Measurements from ENCODE around the gene CRADD.
"Not testable (repeated sequence)": the region's sequence is repeated elsewhere in the genome, so short reads cannot be mapped to it uniquely, and the experiment has no call there.

CRADD gene

DNA sequence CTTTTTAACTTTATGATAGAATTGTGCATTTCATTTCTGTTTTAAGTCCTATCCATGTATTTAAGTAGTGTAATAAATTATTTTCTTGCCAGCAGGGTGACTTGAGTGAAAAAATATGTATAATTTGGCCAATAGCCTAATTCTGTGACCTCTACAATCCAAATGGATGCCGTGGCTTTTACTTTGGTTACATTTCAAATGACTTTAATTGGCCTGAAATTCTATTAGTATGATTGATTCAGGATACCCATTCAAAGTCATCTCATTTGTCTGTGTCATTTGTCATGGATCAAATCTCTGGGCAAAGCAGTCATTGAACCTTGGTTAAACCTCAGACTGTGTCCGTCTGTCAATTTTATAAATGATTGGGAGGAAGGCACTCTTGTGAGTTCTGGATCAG, 29.6 kb downstream of the CRADD start:
- H3K27ac ChIP-seq, result no peak overlapping the region
- H3K9ac ChIP-seq (ENCODE audit: insufficient read length), result no peak overlapping the region
- TF ChIP-seq FOXP2 (optimal IDR thresholded peaks at IDR 0.05; ENCODE audit: control extremely low read depth, extremely low read length, insufficient read depth) (no peak), EZH2 (IDR thresholded peaks at IDR 0.05) (no peak), POLR2AphosphoS5 (IDR thresholded peaks at IDR 0.05; ENCODE audit: borderline replicate concordance, low read depth, low read length) (no peak)
- DNase-seq (ENCODE audit: low read depth, low spot score), result no peak
- no peaks in the 10 kb centered on the region for H3K36me3 ChIP-seq (ENCODE audit: insufficient read depth, low read length)
- no peaks in the 10 kb centered on the region; the same call in 1 of the 2 replicates for H3K9me3 ChIP-seq (ENCODE audit: low read depth, low read length)
- no peak overlapping the region for H3K4me3 ChIP-seq

DNA sequence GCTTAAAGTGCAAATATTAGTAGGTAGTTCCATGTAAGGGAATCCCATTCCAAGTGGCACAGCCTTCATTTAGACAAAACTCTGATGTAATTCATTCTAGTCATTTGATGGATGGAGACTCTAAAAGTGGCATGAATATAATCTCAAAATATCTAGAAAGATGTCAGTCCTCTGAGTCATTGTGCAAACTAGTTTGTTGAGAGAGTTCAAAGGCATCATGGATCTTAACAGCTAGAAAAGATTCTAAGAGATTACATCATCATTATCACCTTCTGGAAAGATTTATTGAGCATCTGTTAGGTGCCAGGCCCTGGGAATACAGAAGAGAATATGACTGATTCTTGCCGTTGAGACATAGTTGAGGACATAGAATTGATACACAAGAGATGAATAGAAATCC, 30.7 kb downstream of the CRADD start:
- no peaks in the 10 kb centered on the region; the same call in 1 of the 2 replicates for H3K9me3 ChIP-seq (ENCODE audit: low read depth, low read length)
- no peak for TF ChIP-seq FOXP2 (optimal IDR thresholded peaks at IDR 0.05; ENCODE audit: control extremely low read depth, extremely low read length, insufficient read depth)
- no peak for TF ChIP-seq POLR2AphosphoS5 (IDR thresholded peaks at IDR 0.05; ENCODE audit: borderline replicate concordance, low read depth, low read length)
- TF ChIP-seq EZH2 (IDR thresholded peaks at IDR 0.05), result no peak
- no peaks in the 10 kb centered on the region for H3K36me3 ChIP-seq (ENCODE audit: insufficient read depth, low read length)
- no peak overlapping the region for H3K4me3 ChIP-seq
- H3K9ac ChIP-seq (ENCODE audit: insufficient read length), result no peak overlapping the region
- no peak for DNase-seq (ENCODE audit: low read depth, low spot score)
- H3K27ac ChIP-seq, result no peak overlapping the region

DNA sequence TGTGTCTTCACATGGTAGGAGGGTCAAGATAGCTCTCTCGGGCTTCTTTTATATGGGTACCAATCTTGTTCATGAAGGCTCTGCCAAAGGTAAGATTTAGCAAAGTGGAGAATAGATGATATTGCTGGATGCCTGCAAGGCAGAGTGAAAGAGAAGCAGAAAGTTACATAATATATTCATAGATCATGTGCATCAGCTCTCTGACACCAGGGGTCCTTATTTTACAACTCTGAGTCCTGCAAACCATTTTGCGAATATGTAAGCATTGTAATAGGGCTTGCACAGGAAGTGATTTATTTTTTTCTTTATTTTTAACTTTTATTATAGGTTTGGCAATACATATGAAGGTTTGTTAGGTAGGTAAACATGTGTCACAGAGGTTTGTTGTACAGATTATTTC, 31.8 kb downstream of the CRADD start:
- Histone ChIP-seq H3K36me3 (ENCODE audit: insufficient read depth, low read length) (no peaks in the 10 kb centered on the region), H3K4me3 (no peak overlapping the region), H3K27ac (no peak overlapping the region), H3K9ac (ENCODE audit: insufficient read length) (no peak overlapping the region), H3K9me3 (ENCODE audit: low read depth, low read length) (no peaks in the 10 kb centered on the region; the same call in 1 of the 2 replicates)
- TF ChIP-seq EZH2 (IDR thresholded peaks at IDR 0.05) (no peak), POLR2AphosphoS5 (IDR thresholded peaks at IDR 0.05; ENCODE audit: borderline replicate concordance, low read depth, low read length) (no peak), FOXP2 (optimal IDR thresholded peaks at IDR 0.05; ENCODE audit: control extremely low read depth, extremely low read length, insufficient read depth) (no peak)
- DNase-seq (ENCODE audit: low read depth, low spot score), result peak; percentile 14

DNA sequence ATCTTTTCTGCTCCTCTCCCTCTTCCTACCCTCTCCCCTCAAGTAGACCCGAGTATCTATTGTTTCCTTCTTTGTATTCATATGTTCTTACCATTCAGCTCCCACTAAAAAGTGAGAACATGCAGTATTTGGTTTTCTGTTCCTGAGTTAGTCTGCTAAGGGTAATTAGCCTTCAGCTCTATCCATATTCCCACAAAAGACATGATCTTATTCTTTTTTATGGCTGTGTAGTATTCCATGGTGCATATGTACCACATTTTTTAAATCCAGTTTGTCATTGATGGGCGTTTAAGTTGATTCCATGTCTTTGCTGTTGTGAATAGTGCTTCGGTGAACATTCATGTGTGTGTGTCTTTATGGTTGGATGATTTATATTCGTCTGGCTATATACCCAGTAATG, 32.2 kb downstream of the CRADD start:
- H3K27ac ChIP-seq, result no peak overlapping the region
- TF ChIP-seq POLR2AphosphoS5 (IDR thresholded peaks at IDR 0.05; ENCODE audit: borderline replicate concordance, low read depth, low read length) (no peak), FOXP2 (optimal IDR thresholded peaks at IDR 0.05; ENCODE audit: control extremely low read depth, extremely low read length, insufficient read depth) (no peak), EZH2 (IDR thresholded peaks at IDR 0.05) (no peak)
- no peaks in the 10 kb centered on the region for H3K36me3 ChIP-seq (ENCODE audit: insufficient read depth, low read length)
- no peak for DNase-seq (ENCODE audit: low read depth, low spot score)
- no peak overlapping the region for H3K4me3 ChIP-seq
- H3K9ac ChIP-seq (ENCODE audit: insufficient read length), result no peak overlapping the region
- no peaks in the 10 kb centered on the region; the same call in 1 of the 2 replicates for H3K9me3 ChIP-seq (ENCODE audit: low read depth, low read length)

DNA sequence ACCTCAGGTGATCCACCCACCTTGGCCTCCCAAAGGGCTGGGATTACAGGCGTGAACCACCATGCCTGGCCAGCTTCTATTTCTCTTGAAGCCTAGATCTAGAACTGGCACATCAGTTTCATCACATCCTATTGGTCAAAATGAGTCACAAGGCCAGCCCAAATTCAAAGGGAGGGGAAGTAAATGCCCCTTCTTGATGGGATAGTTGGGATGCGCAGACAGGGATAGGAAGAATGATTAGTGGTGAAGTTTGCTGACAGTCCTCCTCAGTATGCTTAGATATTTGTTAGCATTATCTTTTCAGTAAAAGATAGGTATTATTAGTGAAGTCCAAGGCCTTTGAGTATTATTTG, 33.4 kb downstream of the CRADD start:
- Histone ChIP-seq H3K9me3 (ENCODE audit: low read depth, low read length) (no peaks in the 10 kb centered on the region; the same call in 1 of the 2 replicates), H3K27ac (no peak overlapping the region), H3K9ac (ENCODE audit: insufficient read length) (no peak overlapping the region), H3K36me3 (ENCODE audit: insufficient read depth, low read length) (no peaks in the 10 kb centered on the region), H3K4me3 (no peak overlapping the region)
- DNase-seq (ENCODE audit: low read depth, low spot score), result no peak
- TF ChIP-seq EZH2 (IDR thresholded peaks at IDR 0.05), result no peak
- no peak for TF ChIP-seq POLR2AphosphoS5 (IDR thresholded peaks at IDR 0.05; ENCODE audit: borderline replicate concordance, low read depth, low read length)
- TF ChIP-seq FOXP2 (optimal IDR thresholded peaks at IDR 0.05; ENCODE audit: control extremely low read depth, extremely low read length, insufficient read depth), result no peak

DNA sequence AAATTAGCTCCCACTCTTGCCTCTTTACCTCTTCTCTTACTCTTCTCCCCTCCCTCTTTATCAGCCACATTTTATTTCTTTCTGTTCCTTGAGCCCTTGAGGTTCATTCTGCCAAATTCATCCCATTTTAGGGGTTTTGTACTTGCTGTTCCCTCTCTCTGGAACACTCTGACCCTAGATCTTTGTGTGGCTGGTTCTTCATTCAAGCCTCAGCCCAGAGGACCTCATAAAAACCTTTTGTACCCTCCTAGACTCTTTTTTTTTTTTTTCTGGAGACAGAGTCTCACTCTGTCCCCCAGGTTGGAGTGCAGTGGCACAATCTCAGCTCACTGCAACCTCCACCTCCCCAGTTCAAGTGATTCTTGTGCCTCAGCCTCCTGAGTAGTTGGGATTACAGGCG, 34.3 kb downstream of the CRADD start:
- not testable (repeated sequence) for H3K36me3 ChIP-seq (ENCODE audit: insufficient read depth, low read length); H3K9ac ChIP-seq (ENCODE audit: insufficient read length); H3K9me3 ChIP-seq (ENCODE audit: low read depth, low read length); H3K27ac ChIP-seq; H3K4me3 ChIP-seq; DNase-seq (ENCODE audit: low read depth, low spot score)

DNA sequence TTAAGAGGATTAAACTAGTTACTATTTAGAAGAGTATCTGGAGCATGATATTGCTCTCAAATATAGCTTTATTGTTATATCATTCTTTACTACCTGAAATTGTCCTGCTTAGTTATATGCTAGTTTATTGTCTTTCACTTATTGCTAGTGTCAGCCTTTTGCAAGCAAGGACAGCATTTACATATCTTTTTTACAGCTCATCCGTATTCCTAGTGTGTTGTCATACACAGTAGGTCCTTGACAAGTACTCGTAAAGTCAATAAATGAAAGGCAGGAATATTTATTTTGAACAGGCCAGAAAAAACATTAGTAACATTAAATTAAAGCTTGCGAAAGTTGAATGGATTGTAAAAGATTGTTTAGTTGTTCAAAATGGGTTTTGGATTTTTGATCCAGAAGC, 35.0 kb downstream of the CRADD start:
- TF ChIP-seq EZH2 (IDR thresholded peaks at IDR 0.05) (no peak), FOXP2 (optimal IDR thresholded peaks at IDR 0.05; ENCODE audit: control extremely low read depth, extremely low read length, insufficient read depth) (no peak), POLR2AphosphoS5 (IDR thresholded peaks at IDR 0.05; ENCODE audit: borderline replicate concordance, low read depth, low read length) (no peak)
- Histone ChIP-seq H3K9me3 (ENCODE audit: low read depth, low read length) (no peaks in the 10 kb centered on the region; the same call in 1 of the 2 replicates), H3K9ac (ENCODE audit: insufficient read length) (no peak overlapping the region), H3K36me3 (ENCODE audit: insufficient read depth, low read length) (no peaks in the 10 kb centered on the region), H3K4me3 (no peak overlapping the region), H3K27ac (no peak overlapping the region)
- DNase-seq (ENCODE audit: low read depth, low spot score), result no peak

DNA sequence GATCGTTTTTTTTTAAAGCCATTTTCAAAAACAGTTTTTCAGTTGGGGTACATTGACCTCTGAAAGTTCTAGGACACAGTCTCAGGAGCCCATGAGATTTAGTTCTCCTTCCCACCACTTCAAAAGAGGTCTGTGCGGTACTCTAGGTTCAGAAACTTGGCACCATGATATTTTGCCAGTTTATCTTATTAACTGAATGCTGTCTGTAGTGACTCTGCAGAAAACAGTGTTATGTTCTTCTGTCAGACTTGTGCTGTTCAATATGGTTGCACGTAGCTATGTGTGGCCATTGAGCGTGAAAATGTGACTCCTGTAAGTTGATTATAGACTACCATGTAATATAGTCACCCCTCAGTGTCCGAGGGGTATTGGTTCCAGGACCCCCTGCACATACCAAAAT, 35.9 kb downstream of the CRADD start:
- Histone ChIP-seq H3K4me3 (no peak overlapping the region), H3K36me3 (ENCODE audit: insufficient read depth, low read length) (no peaks in the 10 kb centered on the region), H3K27ac (no peak overlapping the region), H3K9me3 (ENCODE audit: low read depth, low read length) (no peaks in the 10 kb centered on the region; the same call in 1 of the 2 replicates), H3K9ac (ENCODE audit: insufficient read length) (no peak overlapping the region)
- no peak for DNase-seq (ENCODE audit: low read depth, low spot score)
- no peak for TF ChIP-seq POLR2AphosphoS5 (IDR thresholded peaks at IDR 0.05; ENCODE audit: borderline replicate concordance, low read depth, low read length)
- TF ChIP-seq FOXP2 (optimal IDR thresholded peaks at IDR 0.05; ENCODE audit: control extremely low read depth, extremely low read length, insufficient read depth), result no peak
- TF ChIP-seq EZH2 (IDR thresholded peaks at IDR 0.05), result no peak

DNA sequence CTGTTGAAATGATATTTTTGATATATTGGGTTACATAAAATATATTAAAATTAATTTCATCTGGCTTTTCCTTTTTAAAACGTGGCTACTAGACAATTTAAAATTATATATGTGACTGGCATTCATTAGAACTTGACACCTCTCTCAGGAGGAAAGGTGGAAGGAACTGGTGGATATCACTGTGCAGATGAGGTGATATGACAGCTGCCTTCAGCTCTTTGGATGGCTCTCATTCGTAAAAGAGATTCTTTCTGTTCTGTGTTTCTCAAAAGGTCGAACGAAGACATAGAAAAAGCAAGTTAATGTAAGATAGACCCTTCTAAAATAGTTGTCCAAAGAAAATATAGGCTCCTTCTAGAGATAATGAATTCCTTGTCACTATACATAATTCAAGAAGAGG, 36.6 kb downstream of the CRADD start:
- H3K36me3 ChIP-seq (ENCODE audit: insufficient read depth, low read length), result no peaks in the 10 kb centered on the region
- no peak overlapping the region for H3K27ac ChIP-seq
- H3K4me3 ChIP-seq, result no peak overlapping the region
- DNase-seq (ENCODE audit: low read depth, low spot score), result no peak
- no peak for TF ChIP-seq EZH2 (IDR thresholded peaks at IDR 0.05)
- TF ChIP-seq POLR2AphosphoS5 (IDR thresholded peaks at IDR 0.05; ENCODE audit: borderline replicate concordance, low read depth, low read length), result no peak
- no peak for TF ChIP-seq FOXP2 (optimal IDR thresholded peaks at IDR 0.05; ENCODE audit: control extremely low read depth, extremely low read length, insufficient read depth)
- H3K9me3 ChIP-seq (ENCODE audit: low read depth, low read length), result no peaks in the 10 kb centered on the region; the same call in 1 of the 2 replicates
- H3K9ac ChIP-seq (ENCODE audit: insufficient read length), result no peak overlapping the region
